Measurements from ENCODE around the gene C1QTNF8.

The C1QTNF8 gene

DNA sequence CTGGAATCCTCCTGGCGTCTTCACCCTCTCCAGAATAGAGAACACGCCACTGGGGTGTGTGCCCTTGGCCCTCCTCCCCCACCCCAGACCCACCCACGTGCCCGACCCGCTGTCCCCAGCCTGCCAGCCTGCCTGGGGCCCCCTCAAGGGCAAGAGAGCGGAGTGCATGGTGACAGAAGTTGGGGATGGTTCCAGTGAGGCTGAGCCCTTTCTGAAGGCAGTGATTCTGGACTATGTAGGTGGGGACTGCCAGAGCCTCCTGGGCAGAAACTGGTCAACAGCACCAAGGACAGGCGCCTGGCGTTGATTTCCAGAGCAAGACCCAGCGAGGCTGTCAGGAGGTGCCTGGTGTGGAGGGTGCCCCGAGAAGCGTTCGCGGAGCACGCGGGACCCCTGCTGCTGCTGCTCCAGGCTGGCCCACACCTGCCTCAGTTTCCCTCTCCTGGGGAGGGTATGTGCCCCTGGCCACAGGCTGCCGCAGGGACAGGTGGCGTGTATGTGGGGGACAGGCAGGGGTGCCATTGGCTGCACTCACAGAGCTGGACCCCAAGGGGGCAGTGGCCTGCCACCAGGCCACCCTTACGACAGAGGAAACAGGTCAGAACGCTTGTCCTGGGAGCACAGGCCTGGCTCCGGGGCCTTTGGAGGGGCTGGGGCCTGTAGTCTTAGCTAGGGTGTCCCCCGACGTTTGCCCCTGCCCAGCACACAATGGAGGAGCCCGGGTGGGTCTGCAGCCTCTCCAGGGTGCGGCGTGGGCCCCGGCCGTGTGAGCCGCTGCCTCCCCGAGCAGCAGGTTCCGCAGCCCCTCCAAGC is 22.3 kb downstream of the C1QTNF8 start:
- DNase-seq, result no peak

DNA sequence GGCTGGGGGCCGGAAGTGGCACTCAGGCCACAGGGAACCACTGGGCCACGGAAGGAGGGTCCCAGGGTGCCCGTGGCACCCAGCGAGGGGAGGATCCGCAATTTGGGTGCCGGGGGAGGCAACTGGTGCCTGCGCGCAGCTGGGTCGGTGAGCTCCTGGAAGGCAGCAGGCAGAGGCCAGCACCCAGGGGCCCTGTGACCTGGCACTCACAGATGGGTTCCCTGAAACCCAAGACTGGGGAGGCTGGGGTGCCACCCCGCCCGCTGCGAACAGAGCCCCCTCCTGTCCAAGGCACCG is 22.8 kb downstream of the C1QTNF8 start:
- no peak for DNase-seq

DNA sequence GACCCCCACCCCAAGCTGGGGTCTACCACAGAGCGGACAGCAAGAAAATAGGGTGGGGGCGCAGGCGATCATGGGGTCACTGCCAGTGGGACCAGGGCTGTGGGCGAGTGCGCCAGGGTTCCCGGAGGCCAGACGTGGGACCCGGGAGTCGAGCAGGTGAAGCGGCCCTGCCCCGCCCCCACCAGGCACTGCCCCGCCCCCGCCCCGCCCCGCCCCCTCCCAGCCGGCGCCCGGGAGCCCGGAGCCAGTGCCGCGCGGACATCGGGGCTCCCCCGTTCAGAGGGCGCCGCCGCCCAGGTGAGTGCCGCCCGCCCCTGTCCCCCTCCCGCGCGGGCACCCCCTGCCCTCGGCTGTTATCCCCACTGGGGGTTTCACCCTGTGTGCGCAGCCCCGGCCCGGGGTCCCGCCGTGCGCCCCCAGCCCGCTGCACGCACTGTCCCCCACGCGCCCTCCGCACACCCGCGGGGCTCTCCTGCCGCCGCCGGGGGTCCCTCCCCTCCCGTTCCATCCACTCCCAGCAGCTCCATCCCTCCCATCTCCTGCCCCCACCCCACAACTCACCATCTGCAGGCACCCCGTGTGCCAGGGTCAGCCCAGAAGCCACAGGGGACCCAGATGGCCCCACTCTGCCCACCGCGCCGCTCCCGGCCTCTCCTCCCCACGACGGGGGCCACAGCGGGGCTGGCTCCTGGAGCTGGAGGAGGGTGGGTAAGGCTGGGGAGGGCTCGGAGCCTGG is 23.4 kb downstream of the C1QTNF8 start, which contains the start of gene SSTR5:
TSS of gene SSTR5 (plus strand) at position 222 of the 736 bp plus-strand sequence. CDS start 6,122 bp downstream, outside the sequence.
- DNase-seq, result no peak

DNA sequence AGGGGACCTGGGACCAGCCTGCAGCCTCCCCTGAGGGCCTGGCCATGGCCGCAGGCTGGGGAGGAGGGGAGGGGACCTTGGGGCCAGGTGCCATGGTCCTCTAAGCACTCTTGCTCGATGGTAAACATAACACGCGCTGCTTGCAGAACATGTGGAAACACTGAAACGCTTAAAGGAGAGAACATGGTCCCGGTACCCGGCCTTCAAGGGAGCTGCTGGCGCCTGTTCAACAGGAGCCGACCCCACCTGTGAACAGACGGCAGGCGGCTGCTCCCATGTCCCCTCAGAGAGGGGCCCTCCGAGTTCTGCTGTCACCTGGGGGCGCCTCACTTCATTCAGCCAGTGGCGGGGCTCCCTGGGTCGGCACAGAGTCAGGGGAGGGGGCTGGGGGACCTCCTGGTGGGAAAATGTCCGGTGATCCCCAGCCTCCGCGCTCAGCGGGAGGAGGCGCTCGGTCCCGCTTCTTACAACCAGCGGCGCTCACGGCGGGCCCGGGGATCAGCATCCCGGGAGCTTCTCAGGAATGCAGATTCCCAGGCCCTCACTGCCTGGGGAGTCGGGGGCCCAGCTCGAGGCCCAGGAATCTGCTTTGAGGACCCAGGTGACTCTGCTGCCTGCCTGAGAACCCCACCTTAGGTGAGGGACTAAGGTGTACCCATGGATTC is 24.4 kb downstream of the C1QTNF8 start:
- DNase-seq, result no peak

DNA sequence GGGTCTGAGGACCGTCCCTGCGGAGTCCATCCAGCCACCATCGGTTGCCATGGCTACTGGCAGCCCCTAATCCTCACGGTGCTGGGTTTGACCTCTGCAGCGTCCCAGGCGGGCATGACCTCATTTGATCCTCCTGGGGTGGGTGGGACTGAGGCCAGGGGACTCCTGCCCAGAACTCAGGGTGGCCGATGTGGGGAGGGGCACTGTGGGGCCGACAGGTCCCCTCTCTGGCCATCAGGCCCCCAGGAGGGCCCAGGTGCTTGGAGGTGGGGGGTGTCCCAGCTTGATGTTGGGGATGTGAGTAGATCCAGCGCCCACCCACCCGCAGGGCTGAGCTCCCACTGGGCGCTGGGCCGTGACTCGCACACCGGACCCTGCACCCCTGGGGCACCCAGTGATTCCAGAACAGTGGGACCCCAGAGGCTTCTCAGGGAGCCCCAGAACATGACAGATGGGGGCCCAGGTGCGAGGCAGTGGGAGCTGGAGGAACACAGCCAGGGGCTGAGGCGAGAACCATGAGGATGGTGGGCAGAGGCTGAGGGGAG is 25.1 kb downstream of the C1QTNF8 start:
- no peak for DNase-seq

DNA sequence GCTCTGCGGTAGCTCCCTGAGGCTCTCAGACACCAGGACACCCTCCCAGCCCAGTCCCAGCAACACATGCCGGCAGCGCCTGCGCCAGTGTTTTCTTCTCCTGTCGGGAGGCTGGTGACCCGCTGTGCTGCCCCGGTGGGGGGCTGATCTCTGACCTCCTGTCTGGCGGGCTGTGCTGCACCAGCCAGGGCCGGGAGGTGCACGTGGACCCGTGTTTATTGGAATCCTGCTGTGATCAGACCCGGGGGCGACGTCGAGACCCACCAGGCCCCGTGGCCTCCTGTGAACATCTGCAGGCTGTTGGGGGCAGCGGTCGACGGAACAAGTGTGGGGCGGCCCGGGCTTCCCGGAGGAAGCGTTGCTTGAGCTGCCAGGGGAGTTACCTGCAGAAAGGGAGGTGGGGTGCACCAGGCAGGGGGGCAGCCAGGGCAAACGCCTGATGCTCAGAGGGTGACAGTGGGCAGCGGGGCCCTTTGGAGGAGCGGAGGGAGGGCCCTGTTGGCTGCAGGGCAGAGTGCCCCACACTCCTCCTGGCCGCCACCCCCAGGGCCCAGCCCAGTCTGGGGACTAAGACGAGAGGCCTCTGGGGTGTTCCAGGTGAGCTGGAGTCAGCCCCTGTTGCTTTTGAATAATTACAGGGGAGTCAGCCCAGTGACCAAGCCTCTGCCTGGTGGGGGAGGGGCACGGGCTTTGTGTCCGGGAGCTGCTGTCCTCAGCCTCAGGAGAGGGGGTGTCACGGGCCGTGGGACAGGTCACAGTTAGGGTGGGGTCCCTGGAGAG is 25.8 kb downstream of the C1QTNF8 start:
- no peak for DNase-seq

DNA sequence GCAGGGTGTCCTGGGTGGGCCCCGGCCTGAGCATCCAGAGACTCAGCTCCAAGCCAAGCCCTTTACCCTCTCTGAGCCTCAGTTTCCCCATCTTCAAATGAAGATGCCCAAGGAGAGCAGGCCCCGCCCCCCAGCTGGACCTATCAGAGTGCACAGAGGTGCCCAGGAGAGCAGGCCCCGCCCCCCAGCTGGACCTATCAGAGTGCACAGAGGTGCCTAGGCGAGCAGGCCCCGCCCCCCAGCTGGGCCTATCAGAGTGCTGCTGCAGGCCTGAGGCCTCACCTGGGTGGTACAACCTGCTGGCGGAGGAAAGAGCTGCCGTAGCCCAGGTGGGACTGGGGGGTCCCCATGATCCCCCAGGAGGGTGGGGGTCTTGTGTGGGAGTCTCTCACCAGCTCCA is 26.9 kb downstream of the C1QTNF8 start:
- no peak for DNase-seq

DNA sequence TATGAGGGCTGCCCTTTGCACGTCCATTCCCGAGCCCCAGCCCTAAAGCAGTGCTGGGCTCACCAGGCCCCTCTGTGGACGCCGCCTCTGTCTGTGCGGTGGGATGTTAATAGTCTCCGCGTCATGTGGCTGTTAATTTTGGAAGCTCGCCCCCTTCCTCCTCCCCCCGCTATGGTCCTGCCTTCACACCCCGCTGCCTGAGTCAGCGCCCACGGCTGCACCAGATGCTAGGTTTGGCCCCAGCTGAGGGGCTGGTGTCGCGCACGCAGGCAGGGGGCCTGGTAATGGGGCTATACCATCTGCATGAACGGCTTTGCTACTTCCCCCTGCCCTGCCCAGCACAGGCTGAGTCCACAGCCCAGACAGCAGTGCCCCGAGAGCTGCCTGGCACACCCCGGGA is 27.6 kb downstream of the C1QTNF8 start:
- no peak for DNase-seq

DNA sequence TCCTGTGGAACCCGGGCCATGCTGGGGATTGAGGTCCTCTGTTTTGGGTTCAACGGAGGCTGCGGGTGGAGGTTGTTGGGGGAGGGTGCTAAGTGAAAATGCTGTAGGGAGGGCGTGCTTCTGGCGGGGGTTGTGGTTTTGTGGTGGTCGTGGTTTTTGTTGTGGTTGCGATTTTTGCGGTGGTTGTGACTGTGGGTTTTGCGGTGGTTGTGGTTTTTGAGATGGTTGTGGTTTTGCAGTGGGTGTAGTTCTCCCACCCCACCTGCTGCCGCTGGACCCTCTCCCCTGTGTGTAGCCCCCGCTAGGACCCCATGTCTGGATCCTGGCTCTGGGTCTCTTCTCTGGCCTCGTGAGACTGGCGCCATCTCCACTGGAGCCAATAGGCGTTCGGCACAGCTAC is 28.4 kb downstream of the C1QTNF8 start:
- no peak for DNase-seq

DNA sequence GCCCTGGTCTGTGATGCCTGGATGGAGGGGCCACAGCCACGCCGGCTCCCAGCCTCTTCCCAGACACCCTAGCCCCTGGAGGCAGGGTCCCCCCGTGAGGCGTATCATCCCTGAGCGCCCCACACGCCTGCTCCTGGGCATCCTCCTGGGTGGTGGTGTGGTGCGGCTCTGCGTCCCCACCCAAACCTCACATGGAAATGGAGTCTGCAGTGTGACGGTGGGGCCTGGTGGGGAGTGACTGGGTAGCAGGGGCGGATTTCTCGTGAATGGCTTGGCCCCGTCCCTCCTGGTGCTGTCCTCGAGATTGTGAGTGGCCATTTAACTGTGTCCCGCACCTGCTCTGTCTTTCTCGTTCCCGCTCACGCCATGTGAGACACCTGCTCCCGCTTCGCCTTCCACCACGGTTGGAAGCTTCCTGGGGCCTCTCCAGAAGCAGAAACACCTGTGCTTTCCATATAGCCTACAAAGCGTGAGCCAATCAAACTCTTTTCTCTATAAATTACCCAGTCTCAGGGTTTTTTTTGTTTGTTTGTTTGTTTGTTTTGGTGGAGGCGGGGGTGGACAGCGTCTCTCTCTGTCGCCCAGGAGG is 29.4 kb downstream of the C1QTNF8 start:
- no peak for DNase-seq

GRCh38 chr16:1065469-1066128 is 30.4 kb downstream of the C1QTNF8 start:
- no peak for DNase-seq

- no peak for DNase-seq
Observed at GRCh38 chr16:1063728-1064127, 32.3 kb downstream of the C1QTNF8 start.

DNA sequence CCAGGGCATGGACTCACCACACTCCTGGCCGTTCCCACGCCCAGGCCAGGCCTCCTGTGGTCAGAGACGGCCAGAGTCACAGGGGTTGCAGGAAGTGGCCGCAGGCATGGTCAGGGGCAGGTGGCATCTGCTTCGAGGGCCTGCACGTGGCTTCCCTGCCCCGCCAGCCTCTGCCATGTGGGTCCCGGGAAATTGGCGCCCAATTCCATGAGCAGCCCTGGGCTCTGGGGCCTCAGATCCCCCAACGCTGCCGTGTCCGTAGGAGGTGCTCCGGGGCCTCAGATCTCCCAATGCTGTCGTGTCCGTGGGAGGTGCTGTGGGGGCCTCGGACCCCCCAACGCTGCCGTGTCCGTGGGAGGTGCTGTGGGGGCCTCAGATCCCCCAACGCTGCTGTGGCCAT is 33.1 kb downstream of the C1QTNF8 start:
- no peak for DNase-seq

- DNase-seq, result no peak
Observed at GRCh38 chr16:1061769-1062505, 34.1 kb downstream of the C1QTNF8 start.

GRCh38 chr16:1060416-1061340 is 35.4 kb downstream of the C1QTNF8 start:
- no peak for DNase-seq

DNA sequence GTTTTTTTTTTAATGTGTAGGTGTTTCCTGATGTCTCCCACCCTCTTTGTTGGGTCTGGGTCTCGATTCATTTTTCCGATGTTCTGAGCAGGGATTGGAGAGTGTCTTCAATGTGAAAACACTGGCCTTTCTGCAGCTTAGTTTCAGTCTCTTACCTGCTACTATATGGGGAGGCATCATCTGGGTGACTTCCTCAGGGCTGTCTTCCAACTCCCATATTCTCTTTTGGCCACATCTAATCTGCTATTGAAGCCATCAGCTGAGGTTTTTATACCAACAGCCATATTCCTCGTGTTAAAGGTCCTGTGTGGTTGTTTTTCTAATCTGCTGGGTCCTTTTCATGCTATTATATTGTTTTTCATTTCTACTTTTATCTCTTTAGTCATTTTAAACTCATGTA is 36.7 kb downstream of the C1QTNF8 start:
- DNase-seq, result no peak

DNA sequence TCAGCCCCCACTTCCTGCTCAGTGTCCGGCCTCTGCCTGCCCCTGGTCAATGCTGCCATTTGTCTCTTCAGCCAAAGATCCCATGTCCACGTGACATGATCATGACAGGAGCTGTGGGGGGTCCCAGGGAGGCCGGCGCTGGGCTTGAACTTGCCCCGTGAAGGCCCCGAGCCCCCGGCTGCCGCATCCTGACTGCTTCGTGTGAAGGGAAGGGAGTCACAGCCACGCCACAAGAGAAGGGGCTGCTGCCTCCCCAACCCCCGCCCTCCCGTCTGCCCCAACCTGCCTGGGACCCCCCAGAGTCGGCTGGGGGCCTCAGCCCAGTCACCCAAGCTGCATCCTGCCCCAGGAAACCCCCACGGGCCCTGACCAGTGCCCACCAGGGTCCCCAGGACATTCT is 37.8 kb downstream of the C1QTNF8 start:
- DNase-seq, result no peak

DNA sequence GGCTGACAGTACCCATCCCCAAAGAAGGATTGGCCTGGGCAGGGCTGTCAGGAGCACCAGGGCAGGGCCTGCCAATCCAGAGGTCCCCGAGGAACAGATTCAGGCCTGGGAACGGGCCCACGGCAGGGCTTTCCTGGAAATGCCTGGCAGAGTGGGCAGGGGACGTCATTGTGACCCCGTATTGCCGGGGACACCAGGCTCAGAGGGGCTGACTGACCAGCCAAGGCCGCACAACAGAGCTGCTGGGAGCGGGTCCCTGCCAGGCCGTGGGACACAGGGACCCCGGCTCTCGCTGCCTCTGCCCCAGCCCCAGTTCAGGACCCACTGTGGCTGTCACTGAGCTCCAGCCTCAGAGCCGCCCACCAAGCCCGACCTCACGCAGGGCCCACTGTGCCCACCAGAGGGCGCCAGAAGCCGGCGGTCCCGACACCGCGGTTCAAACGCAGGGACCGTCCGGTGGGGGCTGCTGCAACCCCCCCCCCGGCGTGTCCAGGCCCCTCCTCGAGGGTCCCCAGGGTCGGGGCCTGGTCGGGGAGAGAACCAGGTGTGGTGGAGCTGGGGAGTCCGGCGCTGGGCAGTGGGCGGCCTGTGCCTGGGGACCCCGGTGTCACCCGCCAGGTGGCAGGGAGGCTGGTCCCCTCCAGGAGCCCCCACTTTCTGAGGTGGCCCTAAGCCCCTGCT is 38.7 kb downstream of the C1QTNF8 start:
- DNase-seq, result peak; percentile 60

DNA sequence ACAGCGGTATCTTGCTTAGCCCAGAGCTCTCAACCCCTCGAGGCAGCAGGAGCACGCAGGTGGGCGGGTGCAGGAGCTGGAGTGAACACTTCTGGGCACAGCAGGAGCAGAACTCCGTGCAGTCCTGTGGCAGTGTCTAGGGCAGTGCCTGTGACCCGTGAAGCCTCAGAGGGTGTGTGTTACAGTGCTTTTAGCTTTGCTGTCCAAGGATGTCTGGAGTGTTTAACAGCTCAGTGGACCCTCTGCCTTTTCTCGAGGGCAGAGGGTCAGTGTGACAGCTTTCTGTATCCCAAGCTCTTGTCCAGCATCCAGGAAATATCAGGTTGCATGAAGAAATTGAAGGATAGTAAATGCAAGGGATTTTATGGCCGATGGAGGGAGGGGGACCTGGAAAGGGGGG is 39.8 kb downstream of the C1QTNF8 start:
- no peak for DNase-seq
